ENCODE data around the gene MAP4K4. TPM values are rescaled to one million over a fixed set of nuclear protein-coding genes. Genes with fewer than 3 reads are reported as not detected.

Gene MAP4K4
- total RNA-seq, 2 experiments from 2014 or later, result 67.2 to 181 TPM

DNA sequence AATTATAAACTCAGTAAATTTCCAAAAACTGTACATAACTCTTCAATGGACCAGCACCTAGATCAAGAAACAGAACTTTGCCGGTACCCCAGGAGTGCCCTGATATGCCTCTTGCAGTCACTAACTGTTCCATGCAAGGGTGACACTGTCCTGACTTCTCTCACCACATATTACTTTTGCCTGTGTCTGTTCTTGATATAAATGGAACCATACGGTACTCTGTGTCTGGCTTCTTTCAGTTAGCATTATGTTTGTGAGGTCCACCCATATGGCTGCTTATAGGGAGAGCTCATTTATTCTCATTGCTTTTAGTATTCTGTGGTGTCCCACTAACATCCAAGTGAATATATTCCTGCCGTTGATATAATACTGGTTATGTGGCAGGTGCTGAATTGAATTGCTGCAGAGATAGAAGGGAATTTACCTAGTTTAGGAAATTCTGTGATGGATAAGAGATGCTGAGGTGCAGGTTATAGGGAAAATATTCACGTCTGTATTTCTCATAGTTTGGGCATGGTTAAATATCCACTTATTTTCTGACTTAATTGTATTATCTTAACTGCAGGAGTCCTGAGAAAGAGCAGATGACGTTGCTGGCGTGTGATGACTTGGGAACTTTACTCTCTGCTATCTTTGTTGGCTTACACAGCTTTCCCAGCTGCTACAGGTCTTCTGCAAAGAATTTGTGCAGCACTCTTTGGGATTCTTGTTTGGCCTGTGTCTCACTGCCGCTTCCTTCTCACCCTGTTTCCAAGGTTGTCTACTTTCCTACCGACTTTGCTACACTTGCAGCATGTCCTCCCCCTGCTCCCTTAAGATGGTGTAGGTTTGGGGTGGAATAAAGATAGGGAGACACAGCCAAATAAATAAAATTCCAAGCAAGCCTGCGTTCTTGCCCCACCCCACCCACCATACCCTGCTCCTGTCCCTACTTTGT is 107.9 kb downstream of the MAP4K4 start:
- Histone ChIP-seq H3K4me1 (ENCODE audit: insufficient read depth, low read length, poor library complexity, severe bottlenecking) (peaks cover 25% of the 10 kb centered on the region), H3K36me3 (ENCODE audit: insufficient read depth, low read length) (peaks cover 18% of the 10 kb centered on the region; the same call in 1 of the 2 replicates), H3K9me3 (ENCODE audit: low read length) (no peaks in the 10 kb centered on the region), H3K4me3 (ENCODE audit: low read depth, low read length, poor library complexity, severe bottlenecking) (no peak overlapping the region), H3K4me2 (ENCODE audit: low read length) (peak overlapping the region; percentile 38; the same call in 1 of the 2 replicates), H4K20me1 (ENCODE audit: insufficient read depth, low read length) (0 out of 2 replicates have a peak, but pooled peaks cover 8% of the 10 kb centered on the region), H3K27ac (ENCODE audit: low read depth, low read length, poor library complexity, severe bottlenecking) (no peak overlapping the region), H3K9me2 (ENCODE audit: insufficient read depth, low read length) (no peaks in the 10 kb centered on the region), H3K79me2 (ENCODE audit: insufficient read depth, low read depth, low read length) (peaks cover 35% of the 10 kb centered on the region), H2AFZ (ENCODE audit: low read length) (no peak overlapping the region)
- intact Hi-C loops (cut with micrococcal nuclease; ENCODE audit: unreplicated experiment), result no loop called here
- BruUV-seq (replicated peaks), result no TSS peak
- ChIA-PET CTCF (ENCODE audit: unreplicated experiment) (no interaction called here), POLR2A (interaction anchor here (0.6 to 0.9 kb wide), 3 partner anchors 50 to 154 kb away, joined by 3 to 7 read pairs (median 4); partner anchors contain the start of gene MAP4K4)
- DNase-seq (ENCODE audit: low spot score), result no peak
- TF ChIP-seq EZH2phosphoT487 (IDR thresholded peaks at IDR 0.05; ENCODE audit: borderline replicate concordance, low read depth, low read length) (no peak), CTCF (conservative IDR thresholded peaks at IDR 0.05; ENCODE audit: low read length) (no peak)

GRCh38 chr2:101806123-101806522 is 108.6 kb downstream of the MAP4K4 start:
- H3K4me1 ChIP-seq (ENCODE audit: insufficient read depth, low read length, poor library complexity, severe bottlenecking), result peaks cover 25% of the 10 kb centered on the region
- BruUV-seq (replicated peaks), result no TSS peak
- no peaks in the 10 kb centered on the region for H3K9me2 ChIP-seq (ENCODE audit: insufficient read depth, low read length)
- 0 out of 2 replicates have a peak, but pooled peaks cover 8% of the 10 kb centered on the region for H4K20me1 ChIP-seq (ENCODE audit: insufficient read depth, low read length)
- POLR2A ChIA-PET, result interaction anchor here (0.7 kb wide), 1 partner anchor 10 kb away, joined by 3 read pairs; no protein-coding TSS in a partner anchor
- peaks cover 18% of the 10 kb centered on the region; the same call in 1 of the 2 replicates for H3K36me3 ChIP-seq (ENCODE audit: insufficient read depth, low read length)
- H2AFZ ChIP-seq (ENCODE audit: low read length), result no peak overlapping the region
- H3K4me2 ChIP-seq (ENCODE audit: low read length), result peak overlapping the region; percentile 38; the same call in 1 of the 2 replicates
- H3K4me3 ChIP-seq (ENCODE audit: low read depth, low read length, poor library complexity, severe bottlenecking), result no peak overlapping the region
- peak; percentile 26 for DNase-seq (ENCODE audit: low spot score)
- no peaks in the 10 kb centered on the region for H3K9me3 ChIP-seq (ENCODE audit: low read length)
- peak overlapping the region; percentile 13 for H3K27ac ChIP-seq (ENCODE audit: low read depth, low read length, poor library complexity, severe bottlenecking)
- TF ChIP-seq EZH2phosphoT487 (IDR thresholded peaks at IDR 0.05; ENCODE audit: borderline replicate concordance, low read depth, low read length), result no peak
- TF ChIP-seq CTCF (conservative IDR thresholded peaks at IDR 0.05; ENCODE audit: low read length), result no peak
- CTCF ChIA-PET (ENCODE audit: unreplicated experiment), result no interaction called here
- intact Hi-C loops (cut with micrococcal nuclease; ENCODE audit: unreplicated experiment), result no loop called here
- H3K79me2 ChIP-seq (ENCODE audit: insufficient read depth, low read depth, low read length), result peaks cover 40% of the 10 kb centered on the region
